Activated gamma-delta T cell treated with Interleukin-2 at 50 U/mL for 16 hours (primary cell): Measurements from ENCODE around the gene ZNF221.
A peak's percentile ranks its signal among the peaks of the same experiment; 100 is the strongest.

Experiments
- DNase-seq: peaks from one replicate; pipeline ENCODE4 v3.0.0-alpha.2; 2020

The ZNF221 gene

GRCh38 chr19:43960411-43960810, 9.4 kb downstream of the ZNF221 start:
- no peak for DNase-seq

- no peak for DNase-seq
These were observed 15.2 kb downstream of the ZNF221 start for GRCh38 chr19:43966079-43966694.

- DNase-seq: no peak
These were observed 25.7 kb downstream of the ZNF221 start for GRCh38 chr19:43976732-43977131.

- DNase-seq: no peak
These were observed 32.5 kb downstream of the ZNF221 start for GRCh38 chr19:43983544-43983911.

- peak; percentile 61 for DNase-seq
These were observed 33.1 kb downstream of the ZNF221 start, which contains the start of gene ZNF155 for GRCh38 chr19:43983912-43984686. TSS of gene ZNF155 (plus strand) at chr19:43984188. CDS start at chr19:43988544, 4,356 bp downstream.

- DNase-seq: no peak
These were observed 33.6 kb downstream of the ZNF221 start for GRCh38 chr19:43984687-43985000.

GRCh38 chr19:43997631-43998290, 46.7 kb downstream of the ZNF221 start:
- DNase-seq: no peak

GRCh38 chr19:44002212-44002565, 51.2 kb downstream of the ZNF221 start:
- DNase-seq: no peak

- peak; percentile 81 for DNase-seq
These were observed 51.8 kb downstream of the ZNF221 start, which contains the start of gene ZNF230 for GRCh38 chr19:44002566-44003460. TSS of gene ZNF230 (plus strand) at chr19:44002957. CDS start at chr19:44007079, 4,122 bp downstream.

GRCh38 chr19:44003461-44004009, 52.5 kb downstream of the ZNF221 start:
- no peak for DNase-seq

- DNase-seq: no peak
These were observed 54.9 kb downstream of the ZNF221 start for GRCh38 chr19:44005973-44006372.

- no peak for DNase-seq
These were observed 56.4 kb downstream of the ZNF221 start for GRCh38 chr19:44007473-44007872.

- no peak for DNase-seq
These were observed 59.4 kb downstream of the ZNF221 start for GRCh38 chr19:44010468-44010867.
